ENCODE measurements around the gene ASPN.

DNA sequence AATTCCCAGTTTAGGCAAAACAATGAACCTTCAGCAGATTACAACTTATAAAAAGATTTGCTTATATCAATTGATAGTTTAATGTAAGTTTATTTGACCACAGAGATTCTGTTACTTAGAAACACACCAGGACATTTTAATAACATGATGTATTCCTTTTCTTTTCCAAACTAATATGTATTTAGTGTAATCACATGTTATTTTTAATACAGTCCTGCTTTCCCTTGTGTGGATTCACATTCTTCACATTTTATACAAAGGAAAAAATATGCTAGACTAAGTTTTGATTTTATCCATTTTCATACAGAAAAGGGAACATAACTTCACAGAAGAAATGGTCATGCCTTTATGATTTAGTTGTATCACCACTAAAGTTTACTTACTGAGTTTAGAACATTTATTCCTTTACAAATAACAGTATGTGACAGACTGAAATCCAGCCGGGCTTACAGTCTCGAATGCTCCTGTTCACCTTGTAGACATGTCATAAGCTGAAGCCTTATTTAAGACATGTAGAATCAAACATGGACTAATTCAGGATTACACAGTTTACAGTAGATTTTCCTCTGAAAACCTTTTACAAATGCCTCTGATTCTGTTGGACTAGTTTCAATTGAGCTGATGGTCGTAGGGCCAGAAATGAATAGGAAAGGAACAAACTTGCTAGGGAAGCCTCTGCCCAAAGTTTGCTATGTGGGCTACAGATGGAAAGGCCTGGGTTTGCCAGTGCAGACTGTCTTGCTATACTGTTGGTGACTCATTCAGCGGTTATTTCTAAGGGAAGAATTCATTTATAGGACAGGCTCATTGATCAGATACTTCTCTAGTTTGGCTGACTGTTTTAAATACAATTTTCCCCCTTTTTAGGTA lies 6.6 kb upstream of the ASPN start:
- TF ChIP-seq, protein P1, sequence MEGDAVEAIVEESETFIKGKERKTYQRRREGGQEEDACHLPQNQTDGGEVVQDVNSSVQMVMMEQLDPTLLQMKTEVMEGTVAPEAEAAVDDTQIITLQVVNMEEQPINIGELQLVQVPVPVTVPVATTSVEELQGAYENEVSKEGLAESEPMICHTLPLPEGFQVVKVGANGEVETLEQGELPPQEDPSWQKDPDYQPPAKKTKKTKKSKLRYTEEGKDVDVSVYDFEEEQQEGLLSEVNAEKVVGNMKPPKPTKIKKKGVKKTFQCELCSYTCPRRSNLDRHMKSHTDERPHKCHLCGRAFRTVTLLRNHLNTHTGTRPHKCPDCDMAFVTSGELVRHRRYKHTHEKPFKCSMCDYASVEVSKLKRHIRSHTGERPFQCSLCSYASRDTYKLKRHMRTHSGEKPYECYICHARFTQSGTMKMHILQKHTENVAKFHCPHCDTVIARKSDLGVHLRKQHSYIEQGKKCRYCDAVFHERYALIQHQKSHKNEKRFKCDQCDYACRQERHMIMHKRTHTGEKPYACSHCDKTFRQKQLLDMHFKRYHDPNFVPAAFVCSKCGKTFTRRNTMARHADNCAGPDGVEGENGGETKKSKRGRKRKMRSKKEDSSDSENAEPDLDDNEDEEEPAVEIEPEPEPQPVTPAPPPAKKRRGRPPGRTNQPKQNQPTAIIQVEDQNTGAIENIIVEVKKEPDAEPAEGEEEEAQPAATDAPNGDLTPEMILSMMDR (IDR thresholded peaks at IDR 0.05): no peak
- no peak for TF ChIP-seq POLR2A (IDR thresholded peaks at IDR 0.05)

All from uterus (tissue), 2 donors.